ENCODE results near the gene SLC38A1.
"Not testable (repeated sequence)": the region's sequence is repeated elsewhere in the genome, so short reads cannot be mapped to it uniquely, and the experiment has no call there.

The SLC38A1 gene

DNA sequence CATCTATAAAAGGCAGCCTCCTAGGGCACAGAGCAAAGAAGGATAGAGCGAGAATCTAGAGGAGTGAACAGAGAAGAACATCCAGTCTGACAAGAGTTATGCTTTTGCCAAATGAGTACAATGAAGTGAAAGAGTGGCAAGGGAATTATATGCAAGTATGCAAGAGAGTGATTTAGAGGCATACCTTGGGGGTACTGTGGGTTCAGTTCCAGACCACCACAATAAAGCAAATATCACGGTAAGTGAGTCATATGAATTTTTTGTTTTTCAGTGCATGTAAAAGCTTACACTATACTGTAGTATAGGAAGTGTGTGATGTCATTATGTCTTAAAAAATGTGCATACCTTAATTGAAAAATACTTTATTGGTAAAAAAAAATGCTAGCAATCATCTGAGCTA is 101.4 kb downstream of the SLC38A1 start:
- H3K4me3 ChIP-seq (ENCODE audit: low read depth, low read length) = no peak overlapping the region
- no peak for TF ChIP-seq CTCF (IDR thresholded peaks at IDR 0.05; ENCODE audit: borderline replicate concordance, insufficient read depth, low read depth, low read length)

- TF ChIP-seq CTCF (IDR thresholded peaks at IDR 0.05; ENCODE audit: borderline replicate concordance, insufficient read depth, low read depth, low read length) = no peak
- no peak overlapping the region for H3K4me3 ChIP-seq (ENCODE audit: low read depth, low read length)
Observed at GRCh38 chr12:46165191-46165590, 103.7 kb downstream of the SLC38A1 start.

DNA sequence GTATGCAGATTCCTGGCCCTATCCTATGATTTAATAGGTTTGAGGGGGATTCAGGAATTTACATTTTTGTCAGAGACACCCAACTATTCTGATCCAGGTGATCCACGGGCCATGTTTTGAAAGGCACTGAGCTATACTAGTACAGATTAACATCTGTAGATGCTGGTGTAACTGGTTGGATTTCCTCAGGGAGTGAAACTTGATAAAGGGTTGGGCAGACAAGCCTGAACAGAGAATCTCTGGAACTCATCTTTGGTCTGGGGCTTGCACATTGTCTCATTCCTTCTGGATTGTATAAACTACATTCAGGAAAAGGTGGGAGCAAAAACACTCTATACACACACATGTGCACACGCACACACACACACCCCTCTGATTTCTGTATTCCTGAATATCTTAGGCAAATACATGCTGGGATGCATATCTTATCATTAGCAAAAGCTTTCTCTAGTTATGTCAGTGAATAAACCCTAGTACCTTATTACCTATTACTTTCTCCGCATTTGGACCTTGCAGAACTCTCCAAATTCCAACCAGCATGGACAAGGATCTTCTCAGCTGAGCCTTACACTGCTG is 104.6 kb downstream of the SLC38A1 start:
- no peak overlapping the region for H3K4me3 ChIP-seq (ENCODE audit: low read depth, low read length)
- TF ChIP-seq CTCF (IDR thresholded peaks at IDR 0.05; ENCODE audit: borderline replicate concordance, insufficient read depth, low read depth, low read length) = no peak

DNA sequence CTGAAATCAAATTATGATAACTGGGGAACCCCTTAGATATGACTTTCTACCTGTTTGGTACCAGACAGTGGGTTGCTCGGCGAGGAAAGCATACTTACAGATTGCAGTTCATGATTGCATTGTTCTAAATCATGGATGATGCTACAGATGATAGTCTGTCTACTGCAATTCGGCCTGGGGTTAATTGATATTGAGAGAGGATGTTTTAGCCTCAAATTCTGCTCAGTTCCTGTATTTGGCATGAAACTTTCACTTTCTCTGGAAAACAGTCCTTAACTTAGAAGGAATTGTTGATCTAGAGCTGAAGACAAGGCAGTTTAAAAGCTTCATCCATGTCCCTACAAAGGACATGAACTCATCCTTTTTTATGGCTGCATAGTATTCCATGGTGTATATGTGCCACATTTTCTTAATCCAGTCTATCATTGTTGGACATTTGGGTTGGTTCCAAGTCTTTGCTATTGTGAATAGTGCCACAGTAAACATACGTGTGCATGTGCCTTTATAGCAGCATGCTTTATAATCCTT is 106.2 kb downstream of the SLC38A1 start:
- not testable (repeated sequence) for H3K4me3 ChIP-seq (ENCODE audit: low read depth, low read length)

DNA sequence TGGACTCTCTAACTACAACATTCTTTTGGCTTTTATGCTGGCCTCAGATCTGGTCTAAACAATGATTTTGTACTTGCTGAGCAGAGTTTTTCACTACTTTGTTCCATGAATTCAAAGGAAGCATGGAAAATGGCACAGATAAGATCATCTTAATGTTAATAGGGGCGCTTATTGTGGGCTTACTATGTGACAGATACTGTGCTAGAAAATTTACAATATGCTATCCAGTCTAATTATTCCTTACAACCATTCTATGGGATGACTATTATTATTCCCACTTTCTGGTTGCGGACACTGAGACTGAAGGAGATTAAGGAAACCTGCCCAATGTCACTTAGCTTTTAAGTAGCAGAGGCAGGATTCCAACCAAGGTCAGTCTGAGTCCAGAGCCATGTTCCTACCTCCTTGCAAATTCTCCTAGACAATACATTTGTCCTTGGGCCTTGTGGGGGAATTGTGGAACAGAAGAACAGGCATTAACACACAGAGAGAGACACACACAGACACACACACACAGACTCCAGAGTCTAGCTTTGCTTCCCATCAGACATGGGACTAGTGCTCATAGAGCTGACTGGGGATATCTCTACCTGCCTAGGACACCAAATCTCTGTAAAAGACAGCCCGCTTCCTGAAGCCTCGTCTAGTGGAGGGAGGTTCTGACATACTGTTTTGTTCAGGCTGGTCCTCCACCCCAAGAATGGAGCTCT is 107.7 kb downstream of the SLC38A1 start:
- TF ChIP-seq CTCF (IDR thresholded peaks at IDR 0.05; ENCODE audit: borderline replicate concordance, insufficient read depth, low read depth, low read length) = no peak
- H3K4me3 ChIP-seq (ENCODE audit: low read depth, low read length) = no peak overlapping the region

DNA sequence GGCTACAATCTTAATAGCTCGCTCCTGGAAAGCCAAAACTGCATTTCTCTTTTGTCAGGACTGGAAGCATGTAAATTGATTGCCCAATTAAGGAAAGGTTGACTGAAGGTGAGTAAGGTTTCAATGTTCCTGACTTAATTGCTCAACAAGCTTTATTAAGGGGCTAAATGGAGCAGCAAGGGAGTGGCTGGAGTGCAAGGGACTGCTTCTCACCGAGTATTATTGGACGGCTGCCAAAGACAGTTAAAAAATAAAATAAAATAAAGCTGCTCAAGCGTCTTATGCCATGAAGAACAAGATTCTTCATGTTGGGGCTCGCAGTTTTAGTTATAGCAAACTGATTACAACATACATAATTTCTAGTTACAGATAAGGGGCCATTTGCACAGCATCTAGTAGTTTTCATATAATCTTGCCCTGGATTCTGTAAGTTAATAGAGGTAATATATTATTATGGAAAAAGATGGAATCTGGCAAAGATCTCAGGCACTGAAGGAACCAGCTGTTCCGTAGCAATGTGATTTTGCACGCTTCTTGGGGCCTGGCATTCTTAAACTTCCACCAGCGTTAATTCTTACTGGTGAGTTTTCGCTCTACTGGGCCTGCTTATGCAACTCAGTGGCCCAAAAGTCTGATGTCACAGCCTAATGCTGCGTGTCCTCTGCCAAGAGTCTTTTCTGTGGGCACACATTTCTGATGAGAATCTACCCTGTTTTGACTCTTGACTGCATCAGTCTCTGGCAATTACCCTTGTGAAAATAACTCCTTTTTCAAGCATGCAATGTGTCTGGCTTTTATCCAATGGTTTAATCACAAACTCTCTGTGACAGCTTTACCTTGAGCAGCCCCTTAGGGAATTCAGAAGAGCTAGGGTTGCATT is 108.5 kb downstream of the SLC38A1 start:
- TF ChIP-seq CTCF (IDR thresholded peaks at IDR 0.05; ENCODE audit: borderline replicate concordance, insufficient read depth, low read depth, low read length) = no peak
- H3K4me3 ChIP-seq (ENCODE audit: low read depth, low read length) = no peak overlapping the region

DNA sequence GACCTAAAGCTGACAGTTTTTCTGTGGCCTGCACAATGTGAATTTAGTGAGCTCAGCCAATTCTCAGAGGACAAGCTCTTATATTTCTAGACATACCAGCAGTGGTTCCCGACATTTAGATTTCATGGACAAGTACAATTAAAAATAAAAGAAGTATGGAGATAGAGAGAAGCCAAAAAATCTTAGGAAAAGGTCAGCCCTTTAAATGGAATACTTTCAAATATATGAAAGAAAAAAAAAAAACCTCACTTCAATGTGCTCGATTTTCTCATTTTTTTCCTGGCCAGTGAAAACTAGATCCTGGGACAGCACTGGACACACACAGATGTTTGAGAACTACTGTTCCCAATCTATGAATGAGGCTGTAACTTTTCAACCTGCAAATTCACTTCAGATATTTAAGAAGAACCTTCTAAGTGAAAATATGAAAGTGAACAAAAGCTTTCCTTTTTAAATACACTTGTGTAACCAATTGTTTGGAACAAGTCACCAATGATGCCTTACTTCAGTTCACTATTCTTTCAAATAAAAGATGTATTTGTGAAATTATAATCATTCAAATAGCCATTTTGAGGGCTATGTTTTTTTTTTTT is 109.4 kb downstream of the SLC38A1 start:
- no peak overlapping the region for H3K4me3 ChIP-seq (ENCODE audit: low read depth, low read length)
- TF ChIP-seq CTCF (IDR thresholded peaks at IDR 0.05; ENCODE audit: borderline replicate concordance, insufficient read depth, low read depth, low read length) = no peak
